Activated CD4-positive, CD25-positive, alpha-beta regulatory T cell treated with anti-CD3 and anti-CD28 coated beads, Interleukin-2, amount 50 U/mL, for 72 hours (primary cell): ENCODE measurements around the gene DACH2.

Experiments used
- DNase-seq: peaks from one replicate; pipeline ENCODE4 v3.0.0; 2021

The DACH2 gene

DNA sequence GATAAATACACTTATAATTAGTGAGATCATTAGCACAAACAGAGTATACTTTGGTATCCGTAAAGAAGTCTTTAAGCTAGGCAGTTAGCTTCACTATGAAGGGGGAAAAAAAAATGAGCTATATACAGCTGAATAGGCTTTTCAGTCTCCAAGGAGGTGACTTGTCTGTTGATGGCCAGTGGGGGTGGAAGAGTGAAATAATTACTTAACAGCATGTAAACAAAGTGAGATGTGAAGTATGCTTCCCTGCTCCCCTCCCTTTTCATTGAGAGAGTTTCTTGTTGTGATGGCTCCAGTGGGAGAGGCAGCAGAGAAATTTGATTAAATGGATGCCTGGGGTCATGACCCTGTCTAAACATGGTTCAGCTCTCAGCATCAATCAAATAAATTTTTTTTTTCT lies 180.9 kb downstream of the DACH2 start:
- no peak for DNase-seq

DNA sequence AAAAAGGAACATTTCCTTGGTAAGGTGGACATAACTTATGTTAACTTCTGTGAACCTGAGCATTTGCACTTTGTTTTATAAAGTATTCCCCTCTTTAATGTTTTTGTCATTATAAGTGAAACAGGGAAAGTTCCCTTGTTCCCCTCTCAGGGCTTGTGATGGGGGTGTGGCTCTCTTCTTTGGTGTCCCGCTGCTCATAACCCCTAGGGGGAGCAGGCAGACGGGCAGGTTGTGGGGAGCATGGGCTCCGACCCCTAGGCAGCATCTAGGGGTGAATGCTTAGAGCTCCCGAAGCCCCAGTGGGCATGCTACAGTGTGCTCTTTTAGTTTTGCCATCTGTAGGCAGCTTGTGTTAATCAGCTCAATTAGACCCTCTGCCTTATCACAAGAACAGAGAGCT lies 200.4 kb downstream of the DACH2 start:
- no peak for DNase-seq

DNA sequence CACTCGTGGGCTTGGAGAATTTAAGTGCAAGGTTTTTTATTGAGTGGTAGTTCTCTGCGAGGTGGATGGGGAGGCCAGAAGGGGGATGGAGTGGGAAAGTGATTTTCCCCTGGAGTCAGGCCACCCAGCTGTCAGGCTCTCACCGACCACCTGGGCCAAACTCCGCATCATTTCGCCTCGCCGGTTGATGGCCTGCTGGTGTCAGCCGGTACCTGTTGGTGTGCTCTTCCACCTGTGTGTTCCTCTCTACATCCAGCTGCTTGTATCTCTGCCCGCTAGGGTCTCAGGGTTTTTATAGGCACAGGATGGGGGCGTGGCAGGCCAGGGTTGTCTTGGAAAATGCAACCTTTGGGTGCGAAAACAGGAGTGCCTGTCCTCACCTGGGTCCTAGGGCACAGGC lies 200.9 kb downstream of the DACH2 start:
- no peak for DNase-seq

DNA sequence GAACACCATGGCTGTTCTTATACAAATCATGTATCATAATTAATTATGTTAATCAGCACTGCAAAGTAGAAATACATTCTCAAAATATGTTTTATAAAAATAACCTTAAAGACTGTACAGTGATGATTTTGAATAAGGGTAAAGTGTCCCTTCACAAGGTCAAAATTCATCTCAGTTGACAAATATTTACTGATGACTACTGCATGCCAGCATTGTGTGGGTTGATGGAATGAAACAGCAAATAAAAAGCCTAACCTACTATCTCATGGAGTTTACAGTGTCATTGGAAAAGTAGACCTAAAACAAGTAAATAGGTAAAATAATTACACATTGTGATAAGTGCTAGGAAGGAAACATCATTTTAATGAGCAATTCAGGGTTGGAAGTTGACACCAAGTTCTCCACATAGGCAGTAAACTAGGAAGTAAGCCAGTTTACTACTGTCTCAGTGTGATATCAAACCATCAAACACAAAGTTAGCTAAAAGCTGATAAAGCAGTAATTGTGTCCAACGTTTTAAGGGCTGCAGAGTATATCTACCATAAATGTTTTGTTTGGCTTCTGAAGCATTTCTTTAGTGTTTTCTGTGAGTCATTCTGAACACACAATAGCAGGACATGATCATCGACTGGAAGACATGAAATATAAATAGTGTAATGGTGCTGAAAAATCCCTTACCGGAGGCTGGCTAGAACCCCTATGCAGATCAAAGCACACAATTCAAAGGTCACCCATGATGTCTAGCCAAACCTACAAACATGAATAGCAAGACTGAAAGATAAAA lies 221.8 kb downstream of the DACH2 start:
- DNase-seq: no peak

DNA sequence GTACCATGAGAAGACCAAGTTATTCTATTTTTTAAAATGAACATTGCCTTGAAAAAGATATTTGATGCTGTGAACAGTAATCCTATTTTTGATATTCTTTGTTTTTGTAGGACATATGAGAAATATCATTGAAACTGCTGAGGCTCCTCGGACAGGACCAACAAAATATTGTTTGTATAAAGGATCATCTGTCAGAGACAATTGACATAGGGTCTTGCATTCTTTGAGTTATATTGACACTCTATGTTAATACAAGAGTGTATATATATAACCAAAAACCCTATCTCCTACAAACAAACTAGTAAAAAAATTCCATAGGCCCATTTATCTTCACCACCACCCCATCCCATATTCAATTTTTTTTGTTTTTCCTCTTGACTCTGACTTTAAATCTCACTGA lies 222.7 kb downstream of the DACH2 start:
- no peak for DNase-seq

DNA sequence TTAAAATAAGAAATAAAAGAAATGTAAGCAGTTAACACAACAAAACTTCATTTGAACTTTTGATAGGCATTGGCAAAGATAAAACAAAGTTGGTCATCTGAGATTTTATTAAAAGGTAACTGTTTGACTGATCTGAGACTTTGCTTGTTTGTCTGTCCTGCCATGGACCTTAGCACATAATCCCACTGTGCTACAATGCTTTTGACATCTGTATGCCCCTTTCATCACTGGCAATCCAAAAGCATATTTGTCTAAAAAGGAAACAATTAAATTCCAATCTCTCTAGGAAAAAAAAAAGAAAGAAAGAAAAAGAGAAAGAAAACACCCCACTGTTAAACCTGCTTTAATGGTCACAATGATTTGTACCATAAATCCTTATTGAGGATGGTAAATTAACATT lies 231.0 kb downstream of the DACH2 start:
- no peak for DNase-seq

DNA sequence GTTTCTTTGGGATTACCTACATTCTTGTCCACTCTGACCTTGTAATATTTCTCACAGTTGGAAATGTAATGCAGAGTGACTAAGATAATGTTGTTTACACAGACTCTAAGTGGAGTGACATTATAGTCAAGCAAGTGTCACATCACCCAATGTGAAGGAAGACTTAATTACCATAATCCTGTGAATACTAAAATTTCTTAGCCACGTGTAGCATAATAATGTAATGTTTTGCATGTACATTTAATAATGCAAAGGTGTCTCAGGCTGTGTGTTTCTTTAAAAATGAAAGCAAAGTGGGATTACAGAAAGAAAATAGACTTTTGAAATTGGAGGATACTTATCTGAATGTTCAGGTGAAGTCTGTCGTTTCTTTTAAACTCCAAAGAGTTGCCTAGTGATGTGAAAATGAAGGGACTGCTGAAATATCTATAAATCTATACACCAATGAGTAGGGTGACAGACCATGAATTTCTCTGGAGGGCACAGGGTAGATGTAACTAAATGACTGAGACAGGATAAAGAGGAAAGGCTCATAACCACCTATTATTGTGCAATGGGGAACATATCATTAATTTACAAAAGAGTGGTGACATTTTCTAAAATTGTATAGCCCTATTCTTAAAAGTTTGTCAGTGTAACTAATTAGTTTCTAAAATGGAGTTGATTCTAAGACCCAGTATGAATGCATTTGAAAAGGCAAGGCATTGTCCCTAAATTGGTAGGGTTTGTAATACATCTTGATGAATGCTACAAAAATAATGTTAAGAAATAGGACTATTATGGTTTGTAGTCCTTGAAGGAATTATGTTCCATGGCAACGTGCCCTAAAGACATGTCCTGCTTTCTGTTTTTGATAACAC lies 235.7 kb downstream of the DACH2 start:
- no peak for DNase-seq

DNA sequence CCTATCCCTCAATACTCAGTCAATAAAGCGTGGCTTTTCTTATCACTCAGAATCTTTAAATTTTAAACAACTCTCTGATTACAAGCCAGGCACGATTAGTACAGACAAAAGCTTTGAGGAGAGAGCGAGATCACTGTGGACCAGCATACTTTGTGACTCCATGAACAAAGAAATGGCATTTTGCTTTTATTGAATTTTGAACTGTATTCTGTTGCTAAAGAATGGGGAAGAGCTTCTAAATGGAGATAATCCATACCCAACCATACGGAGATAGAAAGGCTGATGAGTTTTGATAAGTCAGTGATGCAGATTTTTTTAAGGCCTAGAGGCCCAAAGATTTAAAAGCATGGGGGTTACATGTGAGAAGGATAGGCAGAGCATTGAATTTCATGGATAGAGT lies 259.1 kb downstream of the DACH2 start:
- no peak for DNase-seq

DNA sequence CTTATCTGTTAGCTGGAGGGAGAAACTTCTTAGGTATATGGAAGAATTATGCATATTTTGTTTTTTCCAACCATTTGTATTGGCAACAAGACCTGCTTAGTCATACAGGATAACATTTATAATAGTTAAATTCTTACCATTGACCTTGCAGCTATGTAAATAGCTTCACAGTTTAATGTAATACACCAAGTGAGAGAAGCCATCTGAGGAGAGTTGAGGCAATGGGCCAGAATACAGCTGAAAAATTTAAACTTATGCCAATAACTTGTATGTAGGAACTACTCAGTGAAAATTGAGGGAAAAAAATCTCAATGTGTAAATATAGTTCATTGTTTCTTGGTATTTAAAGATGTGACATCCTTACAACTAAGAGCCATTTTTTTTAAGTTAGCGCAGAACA lies 273.5 kb downstream of the DACH2 start:
- DNase-seq: no peak

DNA sequence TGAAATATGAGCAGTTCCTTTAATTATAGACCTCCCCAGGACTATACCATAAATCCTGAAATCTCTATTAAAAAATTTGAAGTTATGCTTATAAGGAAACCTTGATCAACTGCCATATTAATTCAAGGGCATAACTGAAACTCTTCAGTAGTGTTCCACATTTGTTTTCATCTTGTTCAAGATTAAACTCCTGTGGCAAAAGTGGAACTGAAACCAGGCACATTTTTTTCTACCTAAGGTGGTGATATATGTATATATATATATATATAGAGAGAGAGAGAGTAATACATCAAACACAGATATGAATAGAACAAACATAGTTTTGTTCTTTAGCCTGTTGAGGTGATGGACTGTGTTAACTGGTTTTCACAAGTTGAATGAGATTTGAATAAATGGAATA lies 287.9 kb downstream of the DACH2 start:
- DNase-seq: no peak

DNA sequence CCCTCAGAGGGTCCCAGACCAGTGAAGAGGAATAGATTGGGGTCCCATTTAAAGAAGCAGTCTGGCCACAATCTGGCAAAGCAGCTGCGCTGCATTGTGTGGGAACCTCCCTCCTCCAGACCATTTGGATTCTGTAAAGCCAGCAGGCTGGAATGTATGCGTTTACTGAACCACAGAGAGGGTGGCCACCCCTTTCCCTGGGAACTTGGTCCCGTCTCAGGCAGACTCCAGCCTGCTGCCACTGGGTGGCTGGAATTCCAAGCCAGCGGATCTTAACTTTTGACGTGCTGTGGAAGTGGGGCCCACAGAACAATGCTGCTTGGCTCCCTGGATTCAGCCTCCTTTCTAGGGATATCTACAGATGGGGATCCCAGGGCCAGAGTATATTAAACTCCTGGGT lies 307.2 kb downstream of the DACH2 start:
- no peak for DNase-seq

DNA sequence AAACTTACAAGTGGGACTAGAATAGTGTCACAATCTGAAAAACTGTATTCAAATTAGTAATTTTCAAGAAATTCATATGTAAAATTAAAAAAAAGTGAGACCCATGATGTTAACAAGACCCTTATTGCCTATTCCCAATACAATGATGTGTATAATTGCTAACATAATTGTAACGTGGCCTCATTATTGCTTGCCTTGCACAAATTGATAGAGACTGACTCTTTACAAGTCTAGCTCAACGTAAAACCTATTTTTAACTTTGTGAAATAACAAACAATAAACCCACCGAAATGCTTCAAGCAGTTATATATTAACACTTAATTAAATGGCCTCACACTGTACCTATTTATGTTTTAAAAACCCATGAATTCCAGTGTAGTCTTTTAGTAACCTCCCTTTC lies 312.5 kb downstream of the DACH2 start:
- no peak for DNase-seq

DNA sequence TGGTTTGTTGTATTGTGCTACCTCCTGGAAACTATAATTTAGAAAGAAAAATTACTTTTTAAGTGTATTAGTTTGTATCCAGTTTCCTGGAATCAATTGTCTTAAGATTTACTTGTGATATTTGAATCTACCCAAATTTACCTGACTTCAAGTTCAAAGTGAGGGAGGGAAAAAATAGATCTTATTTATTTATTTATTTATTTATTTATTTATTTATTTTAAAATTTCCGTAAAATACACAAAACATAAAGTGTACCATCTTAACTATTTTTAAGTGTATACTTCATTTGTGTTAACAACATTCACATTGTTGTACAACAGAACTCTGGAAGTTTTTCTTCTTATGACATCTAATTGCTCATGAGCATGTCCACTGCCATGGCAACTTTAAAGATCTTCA lies 356.0 kb downstream of the DACH2 start:
- no peak for DNase-seq

DNA sequence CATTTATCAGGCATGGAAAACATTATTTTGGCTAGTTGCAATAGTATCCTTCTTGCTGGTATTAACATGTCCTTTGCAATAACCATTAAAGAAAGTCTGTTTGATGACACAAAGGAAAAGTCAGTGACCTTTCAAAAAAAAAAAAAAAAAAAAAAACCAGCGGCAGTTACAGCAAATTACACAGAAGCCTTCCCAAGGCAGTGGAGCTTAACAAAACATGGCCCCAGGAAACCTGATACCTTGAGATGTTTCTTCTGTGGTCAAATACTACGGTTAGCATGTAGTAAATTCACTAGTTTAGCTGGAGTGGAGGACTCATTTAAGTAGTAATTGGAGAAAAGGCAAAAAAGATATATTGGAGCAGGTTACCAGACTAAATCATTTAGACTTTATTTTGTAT lies 359.1 kb downstream of the DACH2 start:
- DNase-seq: no peak

DNA sequence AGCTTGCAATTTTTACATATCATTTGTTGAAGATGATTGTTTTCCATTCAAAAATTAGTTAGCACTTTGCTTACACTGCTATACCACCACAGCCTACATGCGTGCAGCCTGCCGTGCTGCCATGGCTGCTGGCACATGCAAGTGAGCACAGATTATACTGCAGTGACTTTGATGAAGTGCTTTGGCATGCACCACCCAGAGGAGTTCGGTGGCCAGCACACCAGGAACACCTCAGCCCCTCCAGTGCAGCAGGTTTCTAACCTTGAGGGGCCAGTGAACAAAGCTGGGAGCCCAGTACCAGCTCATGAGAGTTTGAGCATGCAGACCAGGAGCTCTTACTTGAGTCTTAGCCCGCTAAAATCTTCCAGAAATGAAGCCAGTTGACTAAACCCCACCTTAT lies 431.5 kb downstream of the DACH2 start:
- DNase-seq: no peak

DNA sequence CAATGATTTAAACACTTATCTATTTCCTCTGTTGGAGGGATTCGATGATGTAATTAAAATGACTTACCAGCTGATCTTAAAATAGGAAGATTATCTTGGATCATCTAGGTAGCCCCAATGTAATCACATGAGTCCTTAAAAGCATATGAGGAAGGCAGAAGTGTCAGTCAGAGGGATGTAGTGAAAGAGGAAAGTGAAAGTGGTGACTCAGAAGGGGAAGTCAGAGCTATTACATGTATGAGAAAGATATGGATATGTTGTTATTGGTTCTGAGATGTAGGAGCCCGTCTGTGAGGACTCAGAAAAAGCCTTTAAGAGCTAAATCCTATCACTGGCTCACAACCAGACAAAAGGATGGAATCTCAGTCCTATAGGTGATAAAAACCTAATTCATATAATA lies 456.4 kb downstream of the DACH2 start:
- DNase-seq: no peak

DNA sequence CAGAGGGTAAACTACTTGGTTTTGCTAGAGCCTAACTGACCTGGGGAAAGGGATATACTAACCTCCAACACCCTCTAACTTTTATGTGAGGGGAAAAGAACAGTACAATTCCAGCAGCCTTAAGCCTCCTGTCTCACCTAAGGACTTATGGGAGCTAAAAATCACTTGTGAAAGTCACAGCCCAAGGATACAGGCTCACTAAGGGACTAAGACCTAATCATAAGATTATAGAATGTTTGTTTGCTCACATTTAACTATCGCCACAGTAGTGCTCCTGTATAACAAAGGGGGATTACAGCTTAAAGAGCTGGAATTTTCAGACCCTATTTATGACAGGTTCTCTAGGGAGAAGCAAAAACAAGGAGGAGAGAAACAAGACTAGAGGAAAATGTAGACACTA lies 548.7 kb downstream of the DACH2 start:
- no peak for DNase-seq

DNA sequence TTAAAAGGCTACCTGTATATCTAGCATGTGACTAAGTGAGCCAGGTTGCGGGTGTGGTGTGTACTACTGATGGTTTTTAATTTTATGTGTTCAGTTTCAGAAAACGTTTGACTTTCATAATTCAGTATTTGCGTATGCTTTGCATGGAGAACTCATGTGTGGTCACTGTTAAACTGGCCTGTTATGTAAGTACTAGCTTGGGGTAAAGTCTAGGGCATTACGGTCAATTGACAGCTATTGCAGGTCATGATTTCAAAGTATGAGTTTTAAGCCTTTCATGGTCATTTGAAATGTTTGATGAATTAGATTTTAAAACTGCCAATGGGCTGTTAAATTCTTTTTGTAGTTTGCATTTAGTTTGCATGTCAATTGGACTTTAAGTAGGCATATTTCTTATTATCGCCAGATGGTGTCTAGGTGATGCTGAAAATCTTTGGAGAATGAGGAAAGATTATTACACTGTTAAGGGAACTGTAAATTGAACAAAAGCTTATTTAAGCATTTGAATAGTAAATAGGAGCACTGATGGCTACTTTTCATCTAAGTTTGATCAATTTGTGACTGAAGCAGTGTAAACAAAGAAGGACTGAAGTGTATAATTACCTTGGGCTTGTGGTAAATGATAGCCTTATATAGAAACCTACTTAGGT lies 563.4 kb downstream of the DACH2 start:
- no peak for DNase-seq

DNA sequence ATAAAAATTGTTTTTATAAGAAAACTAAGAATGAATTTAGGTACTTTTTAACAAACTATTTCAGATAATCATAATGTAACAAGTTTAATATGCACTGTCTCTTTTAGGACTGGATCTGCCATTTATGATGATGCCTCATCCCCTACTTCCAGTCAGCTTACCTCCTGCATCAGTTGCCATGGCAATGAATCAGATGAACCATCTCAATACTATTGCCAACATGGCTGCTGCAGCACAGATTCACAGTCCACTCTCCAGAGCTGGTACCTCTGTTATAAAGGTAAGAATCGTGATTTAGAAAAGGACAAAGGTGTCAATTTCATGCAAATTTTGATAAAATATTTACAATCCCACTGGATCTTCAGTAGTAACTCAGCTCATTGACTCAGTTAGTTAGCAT lies 566.2 kb downstream of the DACH2 start:
- DNase-seq: no peak

DNA sequence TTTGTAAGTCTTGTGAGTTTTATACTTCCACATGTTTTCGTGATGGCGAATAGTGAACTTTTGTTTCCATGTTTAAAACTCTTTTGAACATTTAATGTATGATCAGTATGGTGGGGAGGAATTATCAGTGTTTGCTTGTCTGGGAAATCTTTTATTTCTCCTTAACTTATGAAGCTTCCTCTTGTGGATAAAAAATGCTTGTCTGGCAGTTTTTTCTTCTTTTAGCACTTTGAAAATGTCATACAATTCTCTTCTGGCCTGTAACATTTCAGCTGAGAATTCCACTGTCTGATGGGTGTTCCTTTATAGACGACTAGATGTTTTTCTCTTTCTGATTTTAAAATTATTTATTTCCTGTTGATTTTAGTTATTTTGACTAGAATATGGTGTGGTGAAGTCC lies 576.0 kb downstream of the DACH2 start:
- no peak for DNase-seq

DNA sequence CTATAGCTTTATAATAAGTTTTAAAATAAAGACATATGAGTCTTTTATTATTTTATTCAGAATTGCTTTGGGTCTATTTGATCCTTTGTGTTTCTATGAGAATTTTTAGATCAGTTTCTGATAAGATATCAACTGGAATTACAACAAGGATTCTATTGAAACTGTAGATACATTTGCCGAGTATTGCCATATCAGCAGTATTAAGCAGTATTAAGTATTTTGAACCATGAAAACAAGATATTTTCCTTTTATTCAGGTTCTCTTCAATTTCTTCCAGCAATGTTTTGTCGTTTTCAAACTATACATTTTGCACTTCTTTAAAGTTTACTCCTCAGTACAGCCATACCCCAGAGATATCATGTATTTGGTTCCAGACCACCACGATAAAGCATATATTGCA lies 598.8 kb downstream of the DACH2 start:
- no peak for DNase-seq

DNA sequence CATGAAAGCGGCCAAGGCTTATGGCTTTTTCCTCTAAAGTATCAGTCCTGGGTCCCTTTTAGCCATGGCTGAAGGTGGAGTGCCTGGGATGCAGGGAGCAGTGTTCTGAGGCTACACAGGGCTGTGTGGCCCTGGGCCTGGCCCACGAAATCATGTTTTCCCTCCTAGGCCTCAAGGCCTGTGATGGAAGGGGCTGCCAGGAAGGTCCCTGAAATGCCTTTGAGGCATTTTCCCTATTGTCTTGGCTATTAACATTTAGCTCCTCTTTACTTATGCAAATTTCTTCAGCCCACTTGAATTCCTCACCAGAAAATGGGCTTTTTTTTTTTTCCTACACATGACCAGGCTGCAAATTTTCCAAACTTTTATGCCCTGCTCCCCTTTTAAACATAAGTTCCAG lies 657.0 kb downstream of the DACH2 start:
- DNase-seq: no peak

DNA sequence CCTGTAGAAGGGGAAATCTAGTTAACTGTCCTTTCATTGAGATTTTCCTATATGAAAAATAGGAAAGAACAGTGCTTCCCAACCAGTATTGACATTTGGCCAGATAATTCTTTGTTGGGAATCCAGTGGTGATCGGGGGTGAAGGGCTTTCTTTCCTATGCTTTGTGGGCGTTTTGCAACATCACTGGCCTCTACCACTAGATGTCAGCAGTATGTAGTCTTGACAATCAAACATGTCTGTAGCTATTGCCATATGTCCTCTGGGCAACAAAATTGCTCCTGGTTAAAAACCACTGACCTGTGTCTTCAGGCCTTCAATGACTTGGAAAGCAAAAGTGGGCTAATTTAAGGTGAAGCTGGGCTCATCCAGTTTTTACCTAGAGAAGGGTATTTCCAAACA lies 658.5 kb downstream of the DACH2 start:
- no peak for DNase-seq

DNA sequence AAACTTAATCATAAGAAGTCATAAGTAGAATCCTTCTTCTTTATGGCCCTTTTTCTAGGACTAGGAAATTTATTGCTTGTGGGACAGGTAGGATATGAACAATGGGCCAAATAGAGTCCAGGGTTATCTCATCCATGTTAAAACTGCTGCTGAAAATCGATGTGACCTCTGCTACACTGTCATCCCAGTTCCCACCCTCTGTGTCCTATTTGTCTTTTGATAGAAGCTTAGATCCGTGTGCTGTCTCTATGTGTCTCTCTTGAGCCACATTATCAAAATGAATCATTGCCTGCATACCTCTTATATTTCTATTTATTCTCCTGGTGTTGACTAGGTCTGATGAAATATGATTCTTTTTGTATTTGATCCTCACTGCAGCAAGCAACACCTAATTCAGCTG lies 661.4 kb downstream of the DACH2 start:
- DNase-seq: no peak
